Astrocyte of the cerebellum (primary cell): ENCODE results near the gene EVA1C.
"Not testable (repeated sequence)": the region's sequence is repeated elsewhere in the genome, so short reads cannot be mapped to it uniquely, and the experiment has no call there.

ENCODE experiments used
- DNase-seq: peaks from one replicate; pipeline ENCODE4 v3.0.0-alpha.2; 2011; ENCODE audit warnings: low read depth
- H3K4me3 ChIP-seq: 2 replicates; pipeline ENCODE4 v1.5.1; 2011; ENCODE audit warnings: mild to moderate bottlenecking, low read depth, low read length, moderate library complexity
- in situ Hi-C: cut with HindIII; loops from 2 replicates; pipeline ENCODE4 v1.10.0; 2017; ENCODE audit warnings: low sequenced_read_pairs
- TF ChIP-seq, protein P1 (sequence below): IDR thresholded peaks from 2 replicates; pipeline ENCODE4 v1.5.1; 2012; ENCODE audit warnings: low read length, low read depth, moderate library complexity, mild to moderate bottlenecking; ENCODE audit errors: missing control alignments

Gene EVA1C

DNA sequence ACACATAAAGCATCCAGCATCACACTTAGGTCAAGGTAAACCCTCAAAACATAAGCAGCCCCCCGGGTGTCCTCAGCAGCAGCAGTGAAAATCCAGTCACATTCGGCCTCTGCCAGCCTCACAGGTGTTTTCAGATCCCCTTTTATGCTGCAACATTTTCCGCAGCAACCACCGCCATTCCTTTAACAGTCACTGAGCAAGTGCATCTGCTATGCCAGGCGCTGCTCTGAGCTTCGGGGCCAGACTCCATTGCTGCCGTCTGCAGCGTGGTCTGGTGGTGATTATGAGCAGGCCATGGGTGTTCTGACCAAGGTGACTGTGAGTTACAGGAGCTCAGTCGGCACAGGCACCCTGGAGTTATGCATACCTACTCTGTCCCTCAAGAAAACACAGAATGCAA, 24.2 kb upstream of the EVA1C start:
- no peak overlapping the region for H3K4me3 ChIP-seq
- DNase-seq = no peak
- in situ Hi-C loops = no loop called here
- TF ChIP-seq, protein P1, sequence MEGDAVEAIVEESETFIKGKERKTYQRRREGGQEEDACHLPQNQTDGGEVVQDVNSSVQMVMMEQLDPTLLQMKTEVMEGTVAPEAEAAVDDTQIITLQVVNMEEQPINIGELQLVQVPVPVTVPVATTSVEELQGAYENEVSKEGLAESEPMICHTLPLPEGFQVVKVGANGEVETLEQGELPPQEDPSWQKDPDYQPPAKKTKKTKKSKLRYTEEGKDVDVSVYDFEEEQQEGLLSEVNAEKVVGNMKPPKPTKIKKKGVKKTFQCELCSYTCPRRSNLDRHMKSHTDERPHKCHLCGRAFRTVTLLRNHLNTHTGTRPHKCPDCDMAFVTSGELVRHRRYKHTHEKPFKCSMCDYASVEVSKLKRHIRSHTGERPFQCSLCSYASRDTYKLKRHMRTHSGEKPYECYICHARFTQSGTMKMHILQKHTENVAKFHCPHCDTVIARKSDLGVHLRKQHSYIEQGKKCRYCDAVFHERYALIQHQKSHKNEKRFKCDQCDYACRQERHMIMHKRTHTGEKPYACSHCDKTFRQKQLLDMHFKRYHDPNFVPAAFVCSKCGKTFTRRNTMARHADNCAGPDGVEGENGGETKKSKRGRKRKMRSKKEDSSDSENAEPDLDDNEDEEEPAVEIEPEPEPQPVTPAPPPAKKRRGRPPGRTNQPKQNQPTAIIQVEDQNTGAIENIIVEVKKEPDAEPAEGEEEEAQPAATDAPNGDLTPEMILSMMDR = no peak

DNA sequence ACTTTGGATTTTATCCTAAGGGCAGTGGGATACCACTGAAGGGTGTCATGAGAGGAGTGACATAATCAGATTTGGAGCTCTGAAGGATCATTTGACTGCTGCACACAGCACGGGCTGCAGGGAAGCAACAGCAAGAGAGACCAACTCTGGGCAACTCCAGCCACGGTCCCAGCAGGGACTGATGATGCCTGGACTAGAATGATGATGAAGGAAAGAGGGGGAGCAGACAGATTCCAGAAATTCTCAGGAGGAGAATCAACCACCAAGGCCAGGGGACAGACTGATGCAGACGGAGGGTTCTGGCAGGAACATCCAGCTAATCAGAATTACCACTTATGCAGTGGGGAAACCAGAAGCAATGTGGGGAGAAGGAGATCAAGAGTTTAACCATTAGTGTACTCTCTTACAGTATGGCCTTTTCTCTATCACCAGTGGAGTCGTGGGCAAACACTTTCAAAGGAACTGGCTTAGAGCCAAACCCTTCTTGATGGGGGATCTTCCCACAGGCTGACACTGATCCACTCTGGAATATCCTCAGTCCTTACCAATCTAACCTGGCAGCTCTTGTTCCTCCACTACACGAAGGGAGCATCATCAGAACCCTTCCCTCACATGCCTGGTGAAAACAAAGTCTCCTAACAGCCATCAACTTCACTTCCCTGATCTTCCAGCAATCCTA, 23.0 kb upstream of the EVA1C start:
- H3K4me3 ChIP-seq = no peak overlapping the region
- DNase-seq = no peak
- in situ Hi-C loops = no loop called here
- TF ChIP-seq, protein P1 = no peak

DNA sequence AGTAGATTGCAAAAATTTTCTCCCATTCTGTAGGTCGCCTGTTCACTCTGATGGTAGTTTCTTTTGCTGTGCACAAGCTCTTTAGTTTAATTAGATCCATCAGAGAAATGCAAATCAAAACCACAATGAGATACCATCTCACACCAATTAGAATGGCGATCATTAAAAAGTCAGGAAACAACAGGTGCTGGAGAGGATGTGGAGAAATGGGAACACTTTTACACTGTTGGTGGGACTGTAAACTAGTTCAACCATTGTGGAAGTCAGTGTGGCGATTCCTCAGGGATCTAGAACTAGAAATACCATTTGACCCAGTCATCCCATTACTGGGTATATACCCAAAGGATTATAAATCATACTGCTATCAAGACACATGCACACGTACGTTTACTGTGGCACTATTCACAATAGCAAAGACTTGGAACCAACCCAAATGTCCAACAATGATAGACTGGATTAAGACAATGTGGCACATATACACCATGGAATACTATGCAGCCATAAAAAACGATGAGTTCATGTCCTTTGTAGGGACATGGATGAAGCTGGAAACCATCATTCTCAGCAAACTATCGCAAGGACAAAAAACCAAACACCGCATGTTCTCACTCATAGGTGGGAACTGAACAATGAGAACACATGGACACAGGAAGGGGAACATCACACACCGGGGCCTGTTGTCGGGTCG, 21.8 kb upstream of the EVA1C start:
- in situ Hi-C loops = not testable (repeated sequence)

DNA sequence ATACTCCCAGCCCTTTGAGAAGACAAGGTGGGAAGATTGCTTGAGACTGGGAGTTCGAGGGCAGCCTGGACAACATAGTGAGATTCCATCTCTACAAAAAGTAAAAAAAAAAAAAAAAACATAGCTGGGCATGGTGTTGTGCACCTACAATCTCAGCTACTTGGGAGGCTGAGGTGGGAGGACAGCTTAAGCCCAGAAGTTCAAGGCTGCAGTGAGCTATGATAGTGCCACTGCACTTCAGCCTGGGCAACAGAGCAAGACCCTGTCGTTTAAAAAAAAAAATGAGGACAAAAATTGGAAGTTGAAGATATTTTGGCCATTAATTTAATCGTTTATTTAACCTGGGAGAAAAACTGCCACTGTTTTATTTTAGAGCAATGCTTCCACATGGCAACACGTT, 20.8 kb upstream of the EVA1C start:
- in situ Hi-C loops = no loop called here
- TF ChIP-seq, protein P1 = no peak
- no peak for DNase-seq
- H3K4me3 ChIP-seq = peak overlapping the region; percentile 95

More for the DNA sequence above, 21.8 kb upstream of the EVA1C start:
- not testable (repeated sequence) for DNase-seq, H3K4me3 ChIP-seq

DNA sequence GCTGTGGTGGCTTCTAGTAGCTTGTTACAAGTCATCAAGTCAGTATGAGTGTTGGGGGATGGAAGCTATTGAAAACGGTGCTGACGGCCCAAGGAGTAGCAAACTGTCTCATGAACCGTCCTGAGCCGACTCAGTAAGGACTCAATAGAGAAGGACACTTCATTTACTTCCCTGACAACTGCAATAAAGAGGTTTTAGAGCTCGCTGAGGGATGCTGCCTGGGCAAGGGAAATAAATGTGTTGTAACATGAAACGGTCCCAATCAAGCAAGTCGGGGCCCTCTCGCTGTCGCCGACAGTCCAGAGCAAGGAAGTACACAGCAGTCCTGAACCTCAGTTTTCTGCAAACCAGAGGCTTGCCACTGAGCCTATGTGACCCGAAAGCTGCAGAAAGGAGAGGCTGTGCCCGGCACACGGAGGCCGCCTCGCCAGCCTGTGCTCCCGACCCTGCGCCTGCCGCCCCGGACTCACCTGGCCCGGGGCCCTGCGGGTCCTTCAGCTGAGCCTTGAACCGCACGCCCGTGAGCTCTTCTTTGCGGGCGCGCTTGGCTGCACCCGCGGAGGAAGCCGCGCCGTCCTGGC, 20.1 kb upstream of the EVA1C start:
- in situ Hi-C loops = no loop called here
- H3K4me3 ChIP-seq = peak overlapping the region; percentile 95
- TF ChIP-seq, protein P1 = no peak
- no peak for DNase-seq

DNA sequence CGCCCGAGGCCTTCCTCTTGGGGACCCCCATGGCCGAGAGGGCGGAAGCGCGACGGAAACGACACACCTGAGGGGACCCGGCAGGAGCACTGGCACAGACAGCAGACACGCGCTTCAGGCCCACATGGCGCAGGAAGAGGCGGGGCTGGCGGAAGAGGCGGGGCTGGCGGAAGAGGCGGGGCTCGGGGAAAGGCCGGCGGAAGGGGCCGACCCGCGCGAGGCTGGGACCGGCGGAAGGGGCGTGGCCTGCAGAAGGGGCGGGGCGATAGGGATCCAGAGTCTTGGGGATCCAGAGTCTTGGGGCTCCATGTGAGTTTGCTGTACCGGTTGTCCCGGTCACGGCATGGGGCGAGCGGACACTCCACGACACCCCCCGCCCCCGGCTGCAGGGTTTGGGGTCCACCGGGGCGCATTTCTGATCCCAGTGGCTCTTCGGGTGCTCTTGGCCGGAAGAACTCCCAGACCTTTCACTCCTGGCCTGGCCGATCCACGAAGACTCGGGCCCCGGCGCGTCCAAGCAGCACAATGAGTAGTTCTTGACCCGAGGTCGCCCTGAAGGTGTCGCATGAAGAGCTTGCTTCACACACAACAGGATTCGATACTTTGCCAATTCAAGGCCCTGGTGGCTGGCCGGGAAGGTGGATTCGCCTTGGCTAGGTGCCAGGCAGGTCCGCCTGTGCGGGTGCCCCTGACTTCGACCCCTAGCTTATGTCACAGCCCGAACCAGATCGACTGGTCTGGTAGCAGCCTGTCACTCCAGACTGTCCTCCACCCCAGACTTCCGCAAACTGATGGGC, 19.4 kb upstream of the EVA1C start, which contains the start of gene URB1:
TSS of gene URB1 (minus strand) at position 133 of the 797 bp plus-strand sequence. CDS start at position 31, 102 bp downstream.
- no peak for DNase-seq
- peak within 1 kb of the TSS; percentile 95 for H3K4me3 ChIP-seq
- TF ChIP-seq, protein P1 = no peak
- in situ Hi-C loops = no loop called here
